HG03457 (cell line): ENCODE measurements around the gene ZNF143.
"Not testable (repeated sequence)": the region's sequence is repeated elsewhere in the genome, so short reads cannot be mapped to it uniquely, and the experiment has no call there.

Source experiments
- ATAC-seq: cut with Tn5 transposase; IDR thresholded peaks from one replicate; pipeline ENCODE4 v1.9.1; 2021; ENCODE audit warnings: moderate number of reproducible peaks; ENCODE audit not compliant: unreplicated experiment

Gene ZNF143

DNA sequence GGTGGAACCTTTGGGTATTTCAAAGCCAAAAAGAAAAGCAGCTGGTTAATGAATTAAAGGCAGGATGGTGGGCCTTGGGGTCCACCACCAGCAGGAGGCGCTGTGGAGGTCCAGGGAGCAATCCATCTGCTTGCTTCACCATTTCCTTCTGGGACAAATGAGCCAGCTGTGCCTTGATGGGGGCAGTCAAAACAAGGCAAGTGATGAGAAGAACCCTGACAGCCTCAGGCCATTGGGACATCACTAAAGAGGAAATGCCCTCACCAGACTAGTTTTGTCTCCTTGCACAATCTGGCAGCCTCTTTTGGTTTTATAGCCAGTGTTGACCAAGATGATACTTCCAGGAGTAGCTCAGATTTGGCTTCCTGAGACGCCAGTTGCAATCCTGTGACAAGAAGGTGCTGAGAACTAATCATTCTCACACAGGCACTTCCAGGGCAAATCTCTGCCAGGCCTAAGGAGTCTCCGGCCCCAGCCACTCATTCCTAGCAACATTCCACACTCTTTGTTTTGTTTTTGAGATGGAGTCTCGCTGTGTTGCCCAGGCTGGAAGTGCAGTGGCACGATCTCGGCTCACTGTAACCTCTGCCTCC is 74.5 kb downstream of the ZNF143 start:
- ATAC-seq: no peak

- no peak for ATAC-seq
These were observed 77.7 kb downstream of the ZNF143 start for GRCh38 chr11:9538548-9538947.

DNA sequence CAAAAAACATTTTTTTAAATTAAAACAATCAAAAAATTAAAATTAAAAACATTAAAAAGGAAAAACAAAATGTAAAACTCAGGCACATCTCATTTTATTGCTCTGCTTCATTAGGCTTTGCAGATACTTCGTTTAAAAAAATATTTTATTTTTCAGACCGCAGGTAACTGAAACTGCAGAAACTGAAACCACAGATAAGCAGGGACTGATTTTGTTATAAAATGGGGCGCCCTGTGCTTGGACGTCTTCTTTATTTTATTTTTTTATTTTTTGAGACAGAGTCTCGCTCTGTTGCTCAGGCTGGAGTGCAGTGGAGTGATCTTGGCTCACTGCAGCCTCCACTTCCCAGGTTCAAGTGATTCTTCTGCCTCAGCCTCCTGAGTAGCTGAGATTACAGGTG is 88.4 kb downstream of the ZNF143 start:
- not testable (repeated sequence) for ATAC-seq

DNA sequence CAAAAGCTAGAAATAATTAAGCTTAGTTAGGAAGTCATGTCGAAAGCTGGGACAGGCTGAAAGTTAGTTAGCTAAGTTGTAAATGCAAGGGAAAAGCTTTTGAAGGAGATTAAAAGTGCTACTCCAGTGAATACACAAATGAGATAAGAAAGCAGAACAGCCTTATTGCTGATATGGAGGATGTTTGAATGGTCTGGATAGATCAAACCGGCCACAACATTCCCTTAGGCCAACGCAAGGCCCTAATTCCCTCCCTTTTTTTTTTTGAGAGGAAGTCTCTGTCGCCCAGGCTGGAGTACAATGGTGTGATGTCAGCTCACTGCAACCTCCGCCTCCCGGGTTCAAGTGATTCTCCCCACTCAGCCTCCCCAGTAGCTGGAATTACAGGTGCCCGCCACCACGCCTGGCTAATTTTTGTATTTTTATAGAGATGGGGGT is 89.4 kb downstream of the ZNF143 start:
- ATAC-seq: no peak

DNA sequence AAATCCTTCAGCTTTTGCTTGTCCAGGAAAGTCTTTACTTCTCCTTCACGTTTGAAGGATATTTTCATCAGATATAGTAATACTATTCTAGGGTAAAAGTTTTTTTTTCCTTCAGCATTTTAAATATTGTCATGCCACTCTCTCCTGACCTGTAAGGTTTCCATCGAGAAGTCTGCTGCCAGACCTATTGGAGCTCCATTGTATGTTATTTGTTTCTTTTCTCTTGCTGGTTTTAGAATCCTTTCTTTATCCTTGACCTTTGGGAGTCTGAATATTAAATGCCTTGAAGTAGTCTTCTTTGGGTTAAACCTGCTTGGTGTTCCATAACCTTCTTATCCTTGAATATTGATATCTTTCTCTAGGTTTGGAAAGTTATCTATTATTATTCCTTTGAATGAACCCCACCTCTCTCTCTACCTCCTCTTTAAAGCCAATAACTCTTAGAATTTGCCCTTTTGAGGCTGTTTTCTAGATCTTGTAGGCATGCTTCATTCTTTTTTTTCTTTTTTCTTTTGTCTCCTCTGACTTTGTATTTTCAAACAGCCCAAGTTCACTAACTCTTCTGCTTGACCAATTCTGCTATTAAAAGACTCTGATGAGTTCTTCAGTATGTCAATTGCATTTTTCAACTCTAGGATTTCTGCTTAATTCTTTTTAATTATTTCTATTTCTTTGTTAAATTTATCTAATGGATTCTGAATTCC is 100.6 kb downstream of the ZNF143 start:
- no peak for ATAC-seq

GRCh38 chr11:9562716-9563115 is 101.9 kb downstream of the ZNF143 start:
- no peak for ATAC-seq

GRCh38 chr11:9563196-9563730 is 102.5 kb downstream of the ZNF143 start:
- ATAC-seq: no peak

DNA sequence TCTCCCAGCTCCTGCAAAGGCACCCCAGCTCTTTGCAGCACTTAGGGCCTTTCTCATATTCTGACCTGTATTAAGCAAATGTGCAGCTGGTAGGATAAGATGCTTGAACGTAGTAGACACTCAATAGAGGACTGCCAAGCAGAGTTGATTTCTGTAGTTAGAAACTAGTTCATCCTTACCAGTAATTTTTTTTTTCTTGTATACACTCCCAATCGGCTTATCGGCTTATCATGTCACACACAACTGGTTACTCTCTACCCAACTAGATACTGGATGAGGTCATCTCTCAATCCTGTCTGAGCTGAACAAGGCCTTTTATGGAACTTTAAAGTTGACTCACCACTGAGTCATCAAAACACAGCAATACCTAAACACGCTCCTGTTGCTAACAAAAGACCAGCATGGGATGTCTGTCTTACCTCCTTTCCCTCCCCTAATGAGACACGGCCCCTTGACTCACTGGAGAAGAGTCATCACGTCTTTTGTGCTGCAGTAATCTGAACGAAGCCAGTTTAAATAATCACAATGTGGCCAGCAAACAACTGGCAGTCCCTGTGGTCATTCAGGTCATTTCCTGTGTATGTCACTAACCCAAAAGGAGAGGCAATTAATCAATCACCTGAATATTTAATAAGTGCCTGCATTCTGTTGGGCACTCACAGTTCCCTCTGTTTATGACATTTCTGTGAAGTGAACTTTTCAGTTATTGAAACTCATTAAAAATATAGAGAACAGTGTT is 105.2 kb downstream of the ZNF143 start:
- peak; percentile 87 for ATAC-seq

- no peak for ATAC-seq
These were observed 105.8 kb downstream of the ZNF143 start for GRCh38 chr11:9566561-9567063.

GRCh38 chr11:9567401-9567800 is 106.6 kb downstream of the ZNF143 start:
- ATAC-seq: no peak

DNA sequence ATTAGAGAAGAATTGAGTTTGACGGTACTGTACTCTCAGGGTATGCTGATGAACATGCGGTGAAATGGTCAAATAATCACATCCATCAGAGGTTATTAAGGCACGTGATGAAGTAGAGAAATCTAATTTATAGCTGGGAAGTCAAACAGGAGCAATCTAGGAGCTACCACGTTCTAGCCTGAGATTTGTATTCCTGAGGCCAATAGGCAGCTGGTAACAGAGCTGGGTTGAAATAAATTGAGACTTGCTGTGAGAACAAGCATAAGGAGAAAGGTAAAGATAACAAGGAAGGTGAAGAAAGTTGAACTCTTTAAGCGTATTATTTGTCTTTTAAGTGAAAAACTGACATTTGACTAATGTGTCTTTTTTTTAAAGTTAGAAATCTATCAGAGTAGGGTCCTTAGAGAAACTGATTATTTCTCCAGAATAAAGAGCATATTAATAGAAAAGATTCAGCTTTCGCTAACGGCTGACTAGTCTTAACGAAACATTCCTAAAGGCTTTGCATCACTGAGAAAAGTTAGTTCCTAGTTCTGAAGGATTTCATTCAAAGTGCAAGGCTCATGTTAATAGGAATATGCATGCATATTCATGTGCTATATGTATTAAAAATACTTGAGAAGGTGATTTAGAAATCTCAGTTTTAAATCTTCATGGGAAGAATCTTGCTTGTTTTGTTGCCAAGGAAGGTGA is 107.5 kb downstream of the ZNF143 start:
- no peak for ATAC-seq

- no peak for ATAC-seq
These were observed 108.2 kb downstream of the ZNF143 start for GRCh38 chr11:9568854-9569587.

DNA sequence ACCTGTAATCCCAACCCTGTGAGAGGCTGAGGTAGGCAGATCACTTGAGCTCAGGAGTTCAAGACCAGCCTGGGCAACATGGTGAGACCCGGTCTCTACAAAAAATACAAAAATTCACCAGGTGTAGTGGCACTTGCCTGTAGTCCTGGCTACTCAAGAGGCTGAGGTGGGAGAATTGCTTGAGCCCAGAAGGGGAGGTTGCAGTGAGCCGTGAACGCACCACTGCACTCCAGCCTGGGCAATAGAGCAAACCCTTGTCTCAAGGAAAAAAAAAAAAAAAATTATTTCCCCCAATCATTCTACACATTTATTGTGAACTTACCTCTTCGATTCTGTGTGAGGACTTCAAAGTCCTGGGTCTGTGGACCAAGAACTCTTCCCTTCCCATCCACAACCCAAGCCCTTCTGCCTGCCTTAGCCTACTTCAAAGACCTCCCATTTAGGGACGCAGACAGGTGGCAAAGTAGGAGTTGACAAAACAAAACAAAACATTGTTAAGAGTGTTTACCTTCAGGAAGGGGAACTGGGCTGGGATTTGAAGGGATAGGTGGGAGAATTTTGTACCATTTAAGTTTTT is 108.9 kb downstream of the ZNF143 start:
- no peak for ATAC-seq

- ATAC-seq: no peak
These were observed 109.7 kb downstream of the ZNF143 start for GRCh38 chr11:9570313-9571025.

DNA sequence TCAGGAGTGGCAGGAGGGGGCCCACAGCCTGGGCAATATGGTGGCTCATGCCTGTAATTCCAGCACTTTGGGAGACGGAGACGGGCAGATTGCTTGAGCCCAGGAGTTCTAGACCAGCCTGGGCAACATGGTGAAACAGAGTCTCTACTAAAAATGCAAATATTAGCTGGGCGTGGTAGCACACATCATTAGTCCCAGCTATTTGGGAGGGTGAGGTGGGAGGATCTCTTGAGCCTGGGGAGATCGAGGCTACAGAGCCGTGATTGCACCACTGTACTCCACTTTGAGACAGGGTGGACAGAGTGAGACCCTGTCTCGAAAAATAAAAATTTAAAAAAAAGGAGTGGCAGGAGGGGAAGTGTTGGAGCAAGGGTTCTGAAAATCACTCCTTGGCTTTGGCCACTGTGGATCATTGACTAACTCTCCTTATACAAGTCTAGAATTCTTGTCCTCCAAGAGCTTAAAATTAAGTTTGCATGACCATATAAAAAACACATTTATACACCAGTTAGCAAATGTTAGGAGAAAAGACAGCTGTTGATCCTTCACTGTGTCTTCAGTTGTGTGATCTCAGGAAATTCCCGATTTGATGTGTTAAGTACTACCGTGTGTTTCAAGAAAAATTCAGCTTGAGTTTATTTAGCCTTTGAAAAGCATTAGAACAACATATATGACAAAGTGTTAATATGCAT is 110.4 kb downstream of the ZNF143 start:
- ATAC-seq: no peak

- no peak for ATAC-seq
These were observed 110.9 kb downstream of the ZNF143 start for GRCh38 chr11:9571763-9572115.

GRCh38 chr11:9573052-9573774 is 112.4 kb downstream of the ZNF143 start, which contains the start of gene WEE1:
Gene WEE1 (plus strand): TSS chr11:9573670. CDS start chr11:9573934, 264 bp downstream.
- peak; percentile 77 for ATAC-seq
